Type B pancreatic cell (in vitro differentiated cells): ENCODE results near the gene TWNK. TPM values are rescaled to one million over a fixed set of nuclear protein-coding genes. Genes with fewer than 3 reads are reported as not detected.

Source experiments
- DNase-seq: peaks from one replicate; pipeline ENCODE4 v3.0.0; 2021; ENCODE audit warnings: mixed read lengths; ENCODE audit not compliant: unreplicated experiment; ENCODE audit errors: extremely low spot score
- H3K27ac Mint-ChIP-seq: 2 replicates; pipeline ENCODE4 v1.8.0; 2021; ENCODE audit warnings: mild to moderate bottlenecking, mixed read lengths
- H3K27me3 Mint-ChIP-seq: 2 replicates; pipeline ENCODE4 v1.8.0; 2021; ENCODE audit warnings: mixed read lengths
- H3K36me3 Mint-ChIP-seq: 2 replicates; pipeline ENCODE4 v1.8.0; 2021; ENCODE audit warnings: mixed read lengths
- H3K4me1 Mint-ChIP-seq: one replicate; pipeline ENCODE4 v1.8.0; 2021; ENCODE audit warnings: mixed read lengths; ENCODE audit not compliant: unreplicated experiment
- H3K4me3 Mint-ChIP-seq: 2 replicates; pipeline ENCODE4 v1.8.0; 2021; ENCODE audit warnings: mild to moderate bottlenecking, mixed read lengths
- H3K9me3 Mint-ChIP-seq: 2 replicates; pipeline ENCODE4 v1.8.0; 2021; ENCODE audit warnings: mixed read lengths
- total RNA-seq: library from RNA; stranded (reverse); gene quantifications from 2 replicates; pipeline ENCODE4 v1.2.1, GENCODE V29; 2021; ENCODE audit warnings: low replicate concordance
- TF ChIP-seq, protein P1 (sequence below): fragments of 200-600 bp; sonication (generic); conservative IDR thresholded peaks from 2 replicates; pipeline ENCODE4 v1.5.0; 2021; ENCODE audit warnings: antibody characterized with exemption, mild to moderate bottlenecking

Gene TWNK
- total RNA-seq, 1 donor from 2014 or later = 19.2 TPM

DNA sequence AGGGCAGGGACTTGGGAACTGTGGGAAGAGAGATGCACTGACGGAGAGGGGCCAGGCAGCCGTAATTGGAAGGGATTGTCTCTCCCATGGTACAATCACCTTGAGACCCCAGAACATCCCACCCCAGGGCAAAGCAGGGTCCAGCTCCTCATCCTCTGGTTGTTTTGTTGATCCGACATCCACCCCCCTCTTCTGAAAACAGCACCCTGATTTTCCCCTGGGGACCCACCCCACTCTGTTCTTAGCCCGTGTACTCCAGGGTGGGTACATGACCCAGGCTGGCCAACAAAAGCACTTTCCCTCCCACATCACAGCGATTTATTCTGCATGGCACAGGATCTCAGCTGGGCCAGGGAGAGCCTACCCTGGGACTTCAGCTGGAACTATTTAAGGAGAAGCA is 29.5 kb downstream of the TWNK start:
- no peak overlapping the region for H3K4me3 Mint-ChIP-seq
- TF ChIP-seq, protein P1, sequence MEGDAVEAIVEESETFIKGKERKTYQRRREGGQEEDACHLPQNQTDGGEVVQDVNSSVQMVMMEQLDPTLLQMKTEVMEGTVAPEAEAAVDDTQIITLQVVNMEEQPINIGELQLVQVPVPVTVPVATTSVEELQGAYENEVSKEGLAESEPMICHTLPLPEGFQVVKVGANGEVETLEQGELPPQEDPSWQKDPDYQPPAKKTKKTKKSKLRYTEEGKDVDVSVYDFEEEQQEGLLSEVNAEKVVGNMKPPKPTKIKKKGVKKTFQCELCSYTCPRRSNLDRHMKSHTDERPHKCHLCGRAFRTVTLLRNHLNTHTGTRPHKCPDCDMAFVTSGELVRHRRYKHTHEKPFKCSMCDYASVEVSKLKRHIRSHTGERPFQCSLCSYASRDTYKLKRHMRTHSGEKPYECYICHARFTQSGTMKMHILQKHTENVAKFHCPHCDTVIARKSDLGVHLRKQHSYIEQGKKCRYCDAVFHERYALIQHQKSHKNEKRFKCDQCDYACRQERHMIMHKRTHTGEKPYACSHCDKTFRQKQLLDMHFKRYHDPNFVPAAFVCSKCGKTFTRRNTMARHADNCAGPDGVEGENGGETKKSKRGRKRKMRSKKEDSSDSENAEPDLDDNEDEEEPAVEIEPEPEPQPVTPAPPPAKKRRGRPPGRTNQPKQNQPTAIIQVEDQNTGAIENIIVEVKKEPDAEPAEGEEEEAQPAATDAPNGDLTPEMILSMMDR = no peak
- H3K27me3 Mint-ChIP-seq = peaks cover 41% of the 10 kb centered on the region
- DNase-seq = no peak
- H3K27ac Mint-ChIP-seq = no peak overlapping the region
- H3K36me3 Mint-ChIP-seq = no peaks in the 10 kb centered on the region
- H3K4me1 Mint-ChIP-seq = peaks cover 43% of the 10 kb centered on the region
- no peaks in the 10 kb centered on the region for H3K9me3 Mint-ChIP-seq

DNA sequence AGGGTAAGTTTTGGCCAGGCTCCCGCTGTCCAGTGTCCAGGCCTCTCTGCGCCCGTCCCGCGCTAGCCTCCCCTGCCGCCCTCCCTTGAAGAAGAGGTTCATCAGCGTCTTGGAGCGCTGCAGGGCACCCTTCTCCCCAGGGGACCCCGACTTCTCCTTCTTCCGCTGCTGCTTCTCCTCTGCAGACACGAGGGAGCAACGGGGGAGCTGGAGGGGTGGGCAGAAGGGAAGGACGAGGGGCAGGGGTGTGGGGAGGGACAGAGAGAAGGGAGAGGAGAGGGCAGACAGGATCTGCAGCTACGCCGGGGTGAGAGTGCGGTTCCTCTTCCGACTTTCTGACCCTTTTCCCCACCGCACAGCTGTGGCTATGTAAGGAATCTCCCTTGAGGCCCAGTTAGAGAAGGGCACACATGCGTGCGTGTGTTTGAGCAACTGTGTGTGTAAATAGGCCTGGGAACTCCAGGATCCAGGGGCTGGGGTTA is 30.8 kb downstream of the TWNK start:
- Mint-ChIP-seq H3K27ac (peak overlapping the region; percentile 56), H3K27me3 (peaks cover 38% of the 10 kb centered on the region), H3K36me3 (no peaks in the 10 kb centered on the region), H3K4me1 (peaks cover 37% of the 10 kb centered on the region), H3K9me3 (no peaks in the 10 kb centered on the region), H3K4me3 (peak overlapping the region; percentile 44)
- no peak for DNase-seq
- TF ChIP-seq, protein P1 = no peak

DNA sequence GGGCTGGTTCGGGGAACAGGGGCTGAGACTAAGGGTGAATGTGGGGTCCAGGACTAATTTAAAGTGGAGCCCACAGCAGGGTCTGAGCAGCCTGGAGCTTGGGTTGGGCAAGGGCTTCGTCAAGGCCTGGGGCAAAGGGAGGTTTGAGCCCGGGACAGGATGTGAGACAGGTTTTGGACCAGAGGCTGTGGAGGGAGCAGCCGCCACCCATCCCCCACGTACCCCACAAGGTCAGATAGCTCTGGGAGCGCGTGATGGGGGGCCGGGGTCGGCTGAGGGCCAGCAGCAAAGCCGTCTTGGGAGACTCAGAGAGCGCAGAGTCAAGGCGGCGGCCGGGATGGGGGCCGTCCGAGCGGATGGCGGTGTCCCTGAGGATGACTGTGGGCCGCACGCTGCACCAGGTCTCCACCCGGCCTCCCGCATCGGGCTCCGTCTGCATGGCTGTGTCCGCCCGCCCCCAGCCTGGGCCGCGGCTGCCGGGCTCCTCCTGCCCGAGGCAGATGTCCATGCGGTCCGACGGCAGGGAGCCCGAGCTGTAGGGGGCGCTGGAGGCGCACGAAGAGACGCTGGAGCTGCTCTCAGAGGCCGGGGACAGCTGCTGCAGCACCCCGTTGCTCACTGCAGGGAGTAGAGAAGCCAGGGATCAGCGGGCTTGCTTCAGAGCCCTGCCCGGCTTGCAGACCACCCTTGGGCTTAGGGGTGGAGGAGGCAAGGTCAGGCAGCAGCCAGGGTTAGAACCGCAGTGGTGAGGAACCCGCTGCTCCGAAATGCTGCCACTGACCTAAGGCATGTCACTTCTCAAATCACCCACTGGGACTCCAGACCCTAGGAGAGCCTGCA is 31.5 kb downstream of the TWNK start:
- Mint-ChIP-seq H3K36me3 (no peaks in the 10 kb centered on the region), H3K4me1 (peaks cover 33% of the 10 kb centered on the region), H3K27ac (peak overlapping the region; percentile 56), H3K27me3 (peaks cover 36% of the 10 kb centered on the region), H3K9me3 (no peaks in the 10 kb centered on the region), H3K4me3 (peak overlapping the region; percentile 44)
- TF ChIP-seq, protein P1 = peak; percentile 84
- DNase-seq = peak; percentile 89

DNA sequence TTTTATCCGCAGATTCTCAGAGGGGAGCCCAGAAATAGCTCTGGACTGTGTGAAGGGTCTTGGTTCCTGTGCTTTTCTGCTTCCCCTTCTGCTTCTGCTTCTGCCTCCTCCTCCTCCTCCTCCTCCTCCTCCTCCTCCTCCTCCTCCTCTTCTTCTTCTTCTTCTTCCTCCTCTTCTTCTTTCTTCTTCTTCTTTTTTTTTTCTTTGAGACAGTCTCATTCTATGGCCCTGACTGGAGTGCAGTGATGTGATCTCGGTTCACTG is 32.0 kb downstream of the TWNK start:
- Mint-ChIP-seq H3K27ac (no peak overlapping the region), H3K27me3 (peaks cover 34% of the 10 kb centered on the region), H3K4me3 (no peak overlapping the region), H3K36me3 (no peaks in the 10 kb centered on the region), H3K9me3 (no peaks in the 10 kb centered on the region), H3K4me1 (peaks cover 28% of the 10 kb centered on the region)
- no peak for DNase-seq
- TF ChIP-seq, protein P1 = no peak

DNA sequence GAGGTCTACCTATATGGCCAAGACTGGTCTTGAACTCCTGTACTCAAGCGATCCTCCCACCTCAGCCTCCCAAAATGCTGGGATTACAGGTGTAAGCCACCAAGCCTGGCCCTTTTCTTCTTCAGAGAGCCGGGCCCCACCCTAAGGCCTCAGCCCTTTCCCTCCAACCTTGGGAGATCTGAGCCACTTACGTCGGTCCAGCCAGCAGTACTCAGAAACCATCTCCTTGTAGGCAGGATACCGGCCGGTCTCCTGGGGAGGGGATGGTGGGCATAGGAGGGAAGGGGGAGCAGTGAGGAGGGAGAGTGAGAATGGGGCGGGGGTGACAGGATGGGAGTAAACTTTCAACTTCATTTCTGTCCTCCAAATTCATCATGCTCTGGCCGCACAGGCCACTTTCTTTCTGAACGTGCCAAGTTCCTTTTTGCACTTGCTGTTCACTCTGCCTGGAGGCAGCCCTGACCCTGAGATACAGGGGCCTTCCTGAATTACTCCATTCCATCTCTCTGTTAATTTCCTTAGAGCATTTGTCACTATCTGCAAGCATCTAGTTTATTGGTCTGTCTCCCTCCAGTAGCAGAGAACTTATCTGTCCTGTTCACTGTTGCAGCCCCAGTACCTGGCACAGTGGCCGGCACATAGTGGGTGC is 33.2 kb downstream of the TWNK start:
- TF ChIP-seq, protein P1 = no peak
- Mint-ChIP-seq H3K9me3 (no peaks in the 10 kb centered on the region), H3K36me3 (no peaks in the 10 kb centered on the region), H3K27ac (peak overlapping the region; percentile 27), H3K4me1 (peaks cover 19% of the 10 kb centered on the region), H3K4me3 (peak overlapping the region; percentile 51), H3K27me3 (peaks cover 31% of the 10 kb centered on the region)
- DNase-seq = no peak
